Breast epithelium (tissue), 4 donors: Measurements from ENCODE around the gene CKS1B. TPM values are rescaled to one million over a fixed set of nuclear protein-coding genes. Genes with fewer than 3 reads are reported as not detected.
"Not testable (repeated sequence)": the region's sequence is repeated elsewhere in the genome, so short reads cannot be mapped to it uniquely, and the experiment has no call there.

Experiments used
- DNase-seq, 2 donors: peaks; one replicate each; pipeline ENCODE4 v3.0.0-alpha.2; 2019; ENCODE audit warnings: low spot score in 2 of 2
- H3K27ac ChIP-seq, 2 donors: fragments of 200-600 bp; sonication (generic) in 1 of 2; one replicate each; pipeline ENCODE4 v1.5.1; 2016 to 2019; ENCODE audit warnings: mild to moderate bottlenecking in 1 of 2
- H3K27me3 ChIP-seq, 2 donors: fragments of 200-600 bp; sonication (generic) in 1 of 2; one replicate each; pipeline versions ENCODE4 v1.5.1 to v1.6.0; 2017 to 2019; ENCODE audit warnings: control low read depth in 1 of 2, mild to moderate bottlenecking in 1 of 2
- H3K36me3 ChIP-seq: fragments of 200-600 bp; one replicate; pipeline ENCODE4 v1.5.1; 2019
- H3K4me1 ChIP-seq, 2 donors: fragments of 200-600 bp; sonication (generic); one replicate each; pipeline ENCODE4 v1.5.1; 2016 to 2019; ENCODE audit warnings: control low read depth in 1 of 2
- H3K4me3 ChIP-seq, 3 donors: fragments of 200-600 bp; sonication (generic); 1 replicate in 2 of 3; 2 replicates in 1 of 3; pipeline ENCODE4 v1.5.1; 2016 to 2019; ENCODE audit warnings: mild to moderate bottlenecking in 3 of 3, moderate library complexity in 2 of 3
- H3K9me3 ChIP-seq, 2 donors: fragments of 200-600 bp; sonication (generic) in 1 of 2; one replicate each; pipeline ENCODE4 v1.5.1; 2016 to 2019; ENCODE audit warnings: control low read depth in 1 of 2
- CTCF ChIP-seq, 3 donors: fragments of 450-650 bp; IDR thresholded peaks; one replicate each; pipeline ENCODE4 v1.5.1; 2016 to 2017; ENCODE audit warnings: antibody characterized with exemption in 3 of 3, mild to moderate bottlenecking in 3 of 3, moderate library complexity in 3 of 3
- POLR2A ChIP-seq: fragments of 450-650 bp; IDR thresholded peaks from one replicate; pipeline ENCODE4 v1.6.1; 2016; ENCODE audit warnings: antibody characterized with exemption, mild to moderate bottlenecking, moderate library complexity
- POLR2AphosphoS5 ChIP-seq, 3 donors: sonication (generic); formaldehyde crosslinking; IDR thresholded peaks; one replicate each; pipeline ENCODE4 v1.6.1; 2017; ENCODE audit warnings: antibody characterized with exemption in 3 of 3
- intact Hi-C: fragments of 100-400 bp; cut with DNase I; formaldehyde crosslinking; loops from one replicate; pipeline ENCODE4 v1.15.1; 2023; ENCODE audit warnings: low total_unique reads
- total RNA-seq, 3 donors: library from RNA; depleted of rRNA; stranded (reverse); fragments of >200 nt; gene quantifications; one replicate each; pipeline ENCODE4 v1.1.0, GENCODE V29; 2016

The CKS1B gene
- total RNA-seq, 3 donors from 2014 or later = 44.6 to 104 (median 47.3) TPM

GRCh38 chr1:154978360-154978759, 3.9 kb downstream of the CKS1B start:
- intact Hi-C loops = no loop called here
- peaks cover 4 to 16% of the 10 kb centered on the region in 2 donors for H3K4me1 ChIP-seq
- H3K4me3 ChIP-seq = no peak overlapping the region
- TF ChIP-seq POLR2A (no peak), POLR2AphosphoS5 (IDR thresholded peaks at IDR 0.05) (no peak), CTCF (IDR thresholded peaks at IDR 0.05) (no peak)
- no peak overlapping the region for H3K27ac ChIP-seq
- no peaks in the 10 kb centered on the region for H3K36me3 ChIP-seq
- DNase-seq = no peak
- H3K27me3 ChIP-seq = no peaks in the 10 kb centered on the region
- H3K9me3 ChIP-seq = no peaks in the 10 kb centered on the region

GRCh38 chr1:154982341-154982740, 7.9 kb downstream of the CKS1B start:
- TF ChIP-seq CTCF (IDR thresholded peaks at IDR 0.05) (no peak), POLR2AphosphoS5 (IDR thresholded peaks at IDR 0.05) (no peak), POLR2A (no peak)
- Histone ChIP-seq H3K4me3 (peak overlapping the region in 2 of 3 donors; percentile 67 to 78), H3K27me3 (no peaks in the 10 kb centered on the region), H3K4me1 (peaks cover 4 to 14% of the 10 kb centered on the region in 2 donors), H3K36me3 (no peaks in the 10 kb centered on the region), H3K9me3 (no peaks in the 10 kb centered on the region), H3K27ac (peak overlapping the region in 1 of 2 donors; percentile 82)
- intact Hi-C loops = no loop called here
- no peak for DNase-seq

- peak; percentile 94 to 99 for DNase-seq
- H3K27me3 ChIP-seq = no peaks in the 10 kb centered on the region
- peaks cover 4 to 14% of the 10 kb centered on the region in 2 donors for H3K4me1 ChIP-seq
- H3K36me3 ChIP-seq = no peaks in the 10 kb centered on the region
- peak within 1 kb of the TSS; percentile 62 to 82 for H3K27ac ChIP-seq
- TF ChIP-seq POLR2A (no peak), POLR2AphosphoS5 (IDR thresholded peaks at IDR 0.05) (peak; percentile 64 to 89 (median 86))
- H3K4me3 ChIP-seq = peak within 1 kb of the TSS; percentile 56 to 78 (median 67)
- intact Hi-C loops = no loop called here
- H3K9me3 ChIP-seq = no peaks in the 10 kb centered on the region
These were observed 8.6 kb downstream of the CKS1B start, which contains the start of gene FLAD1 for GRCh38 chr1:154982897-154983648. FLAD1 (plus strand) TSS chr1:154983344; CDS start chr1:154983695, 351 bp downstream.

- H3K27me3 ChIP-seq = no peaks in the 10 kb centered on the region
- no peak for DNase-seq
- peak overlapping the region; percentile 56 to 78 (median 67) for H3K4me3 ChIP-seq
- H3K4me1 ChIP-seq = peaks cover 4 to 14% of the 10 kb centered on the region in 2 donors
- intact Hi-C loops = no loop called here
- no peaks in the 10 kb centered on the region for H3K36me3 ChIP-seq
- H3K27ac ChIP-seq = peak overlapping the region; percentile 62 to 82
- no peak for TF ChIP-seq CTCF (IDR thresholded peaks at IDR 0.05)
- no peaks in the 10 kb centered on the region for H3K9me3 ChIP-seq
These were observed 9.4 kb downstream of the CKS1B start for GRCh38 chr1:154983776-154984466.

- H3K27me3 ChIP-seq, DNase-seq, H3K9me3 ChIP-seq, H3K27ac ChIP-seq, H3K36me3 ChIP-seq, H3K4me3 ChIP-seq: not testable (repeated sequence)
- H3K4me1 ChIP-seq = peaks cover 4 to 14% of the 10 kb centered on the region in 2 donors
- intact Hi-C loops = loop anchor here (1.0 kb wide), 1 partner anchor 21 kb away; no protein-coding TSS in a partner anchor
These were observed 12.3 kb downstream of the CKS1B start for GRCh38 chr1:154986736-154987135.

GRCh38 chr1:154987326-154987725, 12.8 kb downstream of the CKS1B start:
- Histone ChIP-seq H3K27ac (no peak overlapping the region), H3K36me3 (no peaks in the 10 kb centered on the region), H3K4me1 (peaks cover 4 to 12% of the 10 kb centered on the region in 2 donors), H3K27me3 (no peaks in the 10 kb centered on the region), H3K4me3 (no peak overlapping the region), H3K9me3 (no peaks in the 10 kb centered on the region)
- DNase-seq = no peak
- intact Hi-C loops = loop anchor here (1.0 kb wide), 1 partner anchor 22 kb away; no protein-coding TSS in a partner anchor
- TF ChIP-seq CTCF (IDR thresholded peaks at IDR 0.05) (no peak), POLR2A (no peak), POLR2AphosphoS5 (IDR thresholded peaks at IDR 0.05) (no peak)
